ENCODE measurements around the gene NRXN2. TPM values are rescaled to one million over a fixed set of nuclear protein-coding genes. Genes with fewer than 3 reads are reported as not detected.

The NRXN2 gene
- total RNA-seq, 1 donor from 2014 or later: 0.14 TPM

GRCh38 chr11:64735725-64736259, 12.8 kb upstream of the NRXN2 start:
- Histone ChIP-seq H3K36me3 (ENCODE audit: insufficient read depth, low read length) (no peaks in the 10 kb centered on the region), H3K27me3 (ENCODE audit: insufficient read depth, low read length) (peaks cover 6% of the 10 kb centered on the region)
- DNase-seq (ENCODE audit: low read depth): no peak

GRCh38 chr11:64734811-64735724, 12.1 kb upstream of the NRXN2 start:
- Histone ChIP-seq H3K9me3 (ENCODE audit: insufficient read depth, low read depth, low read length) (no peaks in the 10 kb centered on the region), H3K36me3 (ENCODE audit: insufficient read depth, low read length) (no peaks in the 10 kb centered on the region), H3K27me3 (ENCODE audit: insufficient read depth, low read length) (peaks cover 6% of the 10 kb centered on the region), H3K79me2 (ENCODE audit: insufficient read depth, low read length) (no peaks in the 10 kb centered on the region), H2AFZ (ENCODE audit: low read depth, low read length) (no peak overlapping the region), H3K4me1 (ENCODE audit: insufficient read depth, low read length) (no peaks in the 10 kb centered on the region), H3K9ac (ENCODE audit: low read length) (no peak overlapping the region), H3K27ac (ENCODE audit: low read depth, low read length) (no peak overlapping the region), H4K20me1 (ENCODE audit: insufficient read depth, low read length) (no peaks in the 10 kb centered on the region), H3K4me3 (ENCODE audit: insufficient read depth, low read depth, low read length) (no peak overlapping the region), H3K4me2 (ENCODE audit: low read length) (no peak overlapping the region)
- FAIRE-seq (no peak), DNase-seq (ENCODE audit: low read depth) (no peak)
- H3K36me3 Mint-ChIP-seq (ENCODE audit: low read depth, unreplicated experiment): peaks cover 3% of the 10 kb centered on the region
- no peak overlapping the region for H3K4me3 Mint-ChIP-seq (ENCODE audit: unreplicated experiment)
- peaks cover 43% of the 10 kb centered on the region for H3K27me3 Mint-ChIP-seq (ENCODE audit: low read depth, unreplicated experiment)
- peaks cover 4% of the 10 kb centered on the region for H3K4me1 Mint-ChIP-seq (ENCODE audit: low read depth, unreplicated experiment)
- TF ChIP-seq EZH2 (IDR thresholded peaks at IDR 0.05; ENCODE audit: insufficient read depth, low read length) (no peak), CTCF (IDR thresholded peaks at IDR 0.05; ENCODE audit: insufficient read depth, low read depth, low read length) (no peak)
- H3K27ac Mint-ChIP-seq (ENCODE audit: unreplicated experiment): no peak overlapping the region
- no peaks in the 10 kb centered on the region for H3K9me3 Mint-ChIP-seq (ENCODE audit: unreplicated experiment)

More at GRCh38 chr11:64735725-64736259, 12.8 kb upstream of the NRXN2 start:
- Histone ChIP-seq H3K79me2 (ENCODE audit: insufficient read depth, low read length) (no peaks in the 10 kb centered on the region), H3K27ac (ENCODE audit: low read depth, low read length) (no peak overlapping the region), H3K9ac (ENCODE audit: low read length) (no peak overlapping the region), H3K4me2 (ENCODE audit: low read length) (no peak overlapping the region), H2AFZ (ENCODE audit: low read depth, low read length) (no peak overlapping the region), H3K4me1 (ENCODE audit: insufficient read depth, low read length) (no peaks in the 10 kb centered on the region), H3K4me3 (ENCODE audit: insufficient read depth, low read depth, low read length) (no peak overlapping the region), H4K20me1 (ENCODE audit: insufficient read depth, low read length) (no peaks in the 10 kb centered on the region), H3K9me3 (ENCODE audit: insufficient read depth, low read depth, low read length) (no peaks in the 10 kb centered on the region)
- Mint-ChIP-seq H3K4me1 (ENCODE audit: low read depth, unreplicated experiment) (peaks cover 4% of the 10 kb centered on the region), H3K4me3 (ENCODE audit: unreplicated experiment) (no peak overlapping the region), H3K9me3 (ENCODE audit: unreplicated experiment) (no peaks in the 10 kb centered on the region), H3K36me3 (ENCODE audit: low read depth, unreplicated experiment) (peaks cover 3% of the 10 kb centered on the region), H3K27ac (ENCODE audit: unreplicated experiment) (no peak overlapping the region), H3K27me3 (ENCODE audit: low read depth, unreplicated experiment) (peaks cover 43% of the 10 kb centered on the region)
- FAIRE-seq: no peak
- no peak for TF ChIP-seq EZH2 (IDR thresholded peaks at IDR 0.05; ENCODE audit: insufficient read depth, low read length)
- TF ChIP-seq CTCF (IDR thresholded peaks at IDR 0.05; ENCODE audit: insufficient read depth, low read depth, low read length): no peak

Measured in astrocyte (in vitro differentiated cells and primary cell).